AG04450 (cell line): ENCODE results near the gene ITGB5. TPM values are rescaled to one million over a fixed set of nuclear protein-coding genes. Genes with fewer than 3 reads are reported as not detected.
"Not testable (repeated sequence)": the region's sequence is repeated elsewhere in the genome, so short reads cannot be mapped to it uniquely, and the experiment has no call there.

ENCODE experiments used
- CTCF ChIA-PET: fragments of 300-600, 350-600 bp; formaldehyde crosslinking; extraction: SDS; loops from one replicate; lab custom pipeline; 2022; ENCODE audit warnings: antibody characterized with exemption, inconsistent platforms; lab: Charles Lee
- POLR2A ChIA-PET: fragments of 350-600 bp; formaldehyde crosslinking; extraction: SDS; loops from one replicate; lab custom pipeline; 2021; ENCODE audit warnings: antibody characterized with exemption, inconsistent platforms; lab: Yijun Ruan, JAX
- DNase-seq: peaks from one replicate; pipeline ENCODE4 v3.0.0-alpha.2; 2011; ENCODE audit warnings: low read depth, low spot score
- H3K27ac ChIP-seq: one replicate; pipeline ENCODE4 v1.5.1; 2012; ENCODE audit warnings: low read depth, low read length, control low read depth
- H3K27me3 ChIP-seq: one replicate; pipeline ENCODE4 v1.6.0; 2012; ENCODE audit warnings: low read length; ENCODE audit not compliant: control insufficient read depth, insufficient read depth
- H3K4me3 ChIP-seq: 2 replicates; pipeline ENCODE4 v1.5.1; 2011; ENCODE audit warnings: mild to moderate bottlenecking, low read depth, low read length, control low read depth
- H3K9me3 ChIP-seq: 2 replicates; pipeline ENCODE4 v1.5.1; 2012; ENCODE audit warnings: low read length; ENCODE audit not compliant: control insufficient read depth, insufficient read depth
- polyA plus RNA-seq: library from polyadenylated mRNA; depleted of rRNA; stranded (reverse); fragments of >200 nt; gene quantifications from 2 replicates; pipeline ENCODE4 v1.2.3, GENCODE V29; 2011
- TF ChIP-seq, protein P1 (sequence below): IDR thresholded peaks from 2 replicates; pipeline ENCODE4 v1.5.1; 2011; ENCODE audit warnings: low read depth, low read length, control low read depth, inconsistent platforms

The ITGB5 gene
- polyA plus RNA-seq, 1 experiment, result 127 TPM

DNA sequence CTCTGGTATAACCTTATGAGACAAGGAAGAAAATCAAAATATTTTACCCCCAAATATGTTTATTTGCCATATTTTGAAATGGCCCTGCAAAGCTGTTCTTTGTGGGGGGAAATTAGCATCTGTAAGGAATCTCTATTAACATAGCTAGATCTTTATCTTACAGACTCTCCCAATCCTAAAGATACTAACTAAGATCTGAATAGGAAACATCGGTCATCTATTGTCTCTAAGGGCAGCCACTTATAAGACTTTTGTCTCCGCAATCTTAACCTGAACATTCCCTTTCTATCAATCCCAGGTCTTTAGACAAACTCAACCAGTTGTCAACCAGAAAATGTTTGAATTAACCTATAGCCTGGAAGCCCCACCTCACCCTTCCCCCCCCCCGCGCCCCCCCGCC lies 135.7 kb downstream of the ITGB5 start:
- CTCF ChIA-PET, result interaction anchor here (0.8 kb wide), 1 partner anchor 9 kb away, joined by 3 read pairs; no protein-coding TSS in a partner anchor

DNA sequence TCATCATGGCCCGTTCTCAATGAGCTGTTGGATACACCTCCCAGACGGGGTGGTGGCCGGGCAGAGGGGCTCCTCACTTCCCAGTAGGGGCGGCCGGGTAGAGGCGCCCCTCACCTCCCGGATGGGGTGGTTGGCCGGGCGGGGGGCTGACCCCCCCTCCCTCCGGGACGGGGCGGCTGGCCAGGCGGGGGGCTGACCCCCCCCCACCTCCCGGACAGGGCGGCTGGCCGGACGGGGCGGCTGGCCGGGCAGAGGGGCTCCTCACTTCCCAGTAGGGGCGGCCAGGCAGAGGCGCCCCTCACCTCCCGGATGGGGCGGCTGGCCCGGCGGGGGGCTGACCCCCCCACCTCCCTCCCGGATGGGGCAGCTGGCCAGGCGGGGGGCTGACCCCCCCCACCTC lies 137.3 kb downstream of the ITGB5 start:
- H3K27ac ChIP-seq, H3K4me3 ChIP-seq, H3K9me3 ChIP-seq, POLR2A ChIA-PET, CTCF ChIA-PET, DNase-seq, H3K27me3 ChIP-seq: not testable (repeated sequence)

More for the DNA sequence above, 135.7 kb downstream of the ITGB5 start:
- H3K9me3 ChIP-seq, result no peaks in the 10 kb centered on the region
- H3K27me3 ChIP-seq, result no peaks in the 10 kb centered on the region
- no peak overlapping the region for H3K27ac ChIP-seq
- H3K4me3 ChIP-seq, result no peak overlapping the region
- TF ChIP-seq, protein P1, sequence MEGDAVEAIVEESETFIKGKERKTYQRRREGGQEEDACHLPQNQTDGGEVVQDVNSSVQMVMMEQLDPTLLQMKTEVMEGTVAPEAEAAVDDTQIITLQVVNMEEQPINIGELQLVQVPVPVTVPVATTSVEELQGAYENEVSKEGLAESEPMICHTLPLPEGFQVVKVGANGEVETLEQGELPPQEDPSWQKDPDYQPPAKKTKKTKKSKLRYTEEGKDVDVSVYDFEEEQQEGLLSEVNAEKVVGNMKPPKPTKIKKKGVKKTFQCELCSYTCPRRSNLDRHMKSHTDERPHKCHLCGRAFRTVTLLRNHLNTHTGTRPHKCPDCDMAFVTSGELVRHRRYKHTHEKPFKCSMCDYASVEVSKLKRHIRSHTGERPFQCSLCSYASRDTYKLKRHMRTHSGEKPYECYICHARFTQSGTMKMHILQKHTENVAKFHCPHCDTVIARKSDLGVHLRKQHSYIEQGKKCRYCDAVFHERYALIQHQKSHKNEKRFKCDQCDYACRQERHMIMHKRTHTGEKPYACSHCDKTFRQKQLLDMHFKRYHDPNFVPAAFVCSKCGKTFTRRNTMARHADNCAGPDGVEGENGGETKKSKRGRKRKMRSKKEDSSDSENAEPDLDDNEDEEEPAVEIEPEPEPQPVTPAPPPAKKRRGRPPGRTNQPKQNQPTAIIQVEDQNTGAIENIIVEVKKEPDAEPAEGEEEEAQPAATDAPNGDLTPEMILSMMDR, result no peak
- POLR2A ChIA-PET, result no interaction called here
- DNase-seq, result no peak

DNA sequence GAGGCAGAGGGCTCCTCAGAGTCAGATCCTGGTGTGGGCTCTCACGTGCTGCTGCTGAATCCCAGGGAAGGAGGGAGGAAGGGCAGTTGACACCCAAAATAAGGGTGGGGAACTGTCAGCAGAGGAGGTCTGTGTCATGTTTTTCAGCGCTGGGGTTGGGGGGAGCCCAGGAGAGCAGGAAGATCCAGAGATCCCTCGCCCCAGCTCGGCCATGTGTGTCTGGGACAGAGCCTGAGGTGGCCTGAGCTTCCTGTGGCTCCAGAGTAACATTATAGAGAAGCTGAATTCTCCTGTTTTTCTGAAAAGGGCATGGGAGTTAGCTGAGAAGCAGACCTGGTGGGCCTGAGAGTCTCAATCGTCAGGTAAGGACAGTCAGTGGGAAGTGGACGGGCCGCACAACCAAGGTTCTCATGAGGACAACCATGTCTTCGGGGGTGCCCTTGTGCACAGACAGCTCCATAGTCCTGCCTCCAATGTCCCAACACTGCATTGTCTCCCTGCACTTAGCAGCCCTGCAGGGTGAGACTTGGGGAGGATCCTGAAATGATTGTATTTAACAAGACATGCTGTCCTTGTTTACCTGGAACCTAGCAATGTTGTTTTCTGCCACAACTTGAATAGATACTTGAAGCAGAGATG lies 138.5 kb downstream of the ITGB5 start:
- Histone ChIP-seq H3K4me3 (no peak overlapping the region), H3K9me3 (no peaks in the 10 kb centered on the region), H3K27ac (no peak overlapping the region), H3K27me3 (no peaks in the 10 kb centered on the region)
- DNase-seq, result no peak
- POLR2A ChIA-PET, result no interaction called here
- CTCF ChIA-PET, result no interaction called here
- TF ChIP-seq, protein P1, result no peak

DNA sequence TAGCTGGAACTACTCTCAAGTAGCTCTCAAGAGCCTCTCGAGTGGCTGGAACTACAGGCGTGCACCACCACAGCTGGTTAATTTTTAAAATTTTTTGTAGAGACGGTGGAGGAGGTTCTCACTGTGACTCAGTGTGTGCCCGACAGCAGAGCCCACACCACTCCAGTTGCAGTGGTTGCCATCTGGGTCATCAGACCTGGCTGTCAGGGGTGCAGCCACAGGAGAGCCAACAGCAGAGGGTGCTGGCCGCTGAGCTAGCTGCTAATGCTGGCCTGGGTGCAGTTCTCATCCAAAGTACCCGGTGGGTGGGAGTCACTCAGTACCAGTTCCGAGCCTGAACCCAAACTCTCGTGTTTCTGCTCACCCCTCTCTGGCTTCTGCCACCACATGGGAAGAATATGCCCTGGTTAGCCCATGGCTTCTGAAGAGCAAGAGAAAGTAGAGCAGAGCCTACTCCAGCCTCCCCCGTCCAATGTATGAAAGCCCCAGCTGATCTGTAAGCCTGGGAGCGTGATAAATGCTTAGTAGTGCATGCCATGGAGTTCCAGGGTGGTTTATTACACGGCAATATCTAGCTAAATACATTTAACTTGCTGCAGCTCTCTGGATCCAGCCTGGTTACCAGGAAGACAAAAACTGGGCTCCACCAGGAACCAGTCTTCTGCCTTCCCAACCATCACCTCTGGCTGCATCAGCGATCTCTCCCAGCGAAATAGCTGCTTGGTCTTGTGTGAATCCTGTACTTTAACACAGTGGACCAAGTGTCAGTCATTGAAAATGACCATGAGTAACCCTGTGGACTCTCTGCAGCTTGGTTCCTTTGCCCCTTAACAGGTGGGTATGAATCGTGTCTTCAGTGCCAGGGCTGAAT lies 139.8 kb downstream of the ITGB5 start:
- Histone ChIP-seq H3K27ac (no peak overlapping the region), H3K9me3 (no peaks in the 10 kb centered on the region), H3K4me3 (no peak overlapping the region), H3K27me3 (no peaks in the 10 kb centered on the region)
- DNase-seq, result no peak
- TF ChIP-seq, protein P1, result no peak
- POLR2A ChIA-PET, result interaction anchor here (0.7 kb wide), 1 partner anchor 18 kb away, joined by 3 read pairs; no protein-coding TSS in a partner anchor
- CTCF ChIA-PET, result interaction anchor here (1.4 kb wide), 1 partner anchor 154 kb away, joined by 5 read pairs; no protein-coding TSS in a partner anchor

DNA sequence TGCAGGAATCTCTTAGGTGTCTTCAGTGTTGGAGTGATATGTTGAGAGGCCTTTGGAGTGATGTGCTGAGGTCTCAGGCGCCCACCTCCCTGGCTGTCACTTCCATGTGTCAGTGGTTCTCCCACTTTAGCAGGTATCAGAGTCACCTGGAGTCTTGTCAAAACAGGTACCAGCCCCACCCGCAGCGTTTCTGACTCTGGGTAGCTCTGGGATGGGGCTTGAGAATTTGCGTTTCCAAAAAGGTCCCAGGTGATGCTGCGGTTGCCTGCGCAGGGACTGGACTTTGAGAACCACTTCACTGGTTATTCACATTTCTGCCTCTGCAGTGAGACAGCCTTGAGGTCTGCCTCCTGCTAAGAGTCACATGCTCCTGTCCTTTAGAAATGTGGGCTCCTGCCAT lies 141.4 kb downstream of the ITGB5 start:
- ChIA-PET POLR2A (no interaction called here), CTCF (no interaction called here)
- no peak overlapping the region for H3K4me3 ChIP-seq
- H3K27me3 ChIP-seq, result no peaks in the 10 kb centered on the region
- no peak for DNase-seq
- TF ChIP-seq, protein P1, result no peak
- H3K9me3 ChIP-seq, result no peaks in the 10 kb centered on the region
- H3K27ac ChIP-seq, result no peak overlapping the region
